Measurements from ENCODE around the gene UBA52. TPM values are rescaled to one million over a fixed set of nuclear protein-coding genes. Genes with fewer than 3 reads are reported as not detected.
"Not testable (repeated sequence)": the region's sequence is repeated elsewhere in the genome, so short reads cannot be mapped to it uniquely, and the experiment has no call there.

UBA52 gene
- 1,000 to 10,000 TPM; 1,684 to 1,700 TPM for total RNA-seq
- 1,487 TPM for polyA plus RNA-seq

GRCh38 chr19:18571564-18572344, at the start of gene UBA52:
TSS of gene UBA52 (plus strand) at chr19:18571857. CDS start at chr19:18573301, 1,444 bp downstream.
- peaks cover 19 to 33% (median 22%) of the 10 kb centered on the region in 3 donors for H3K4me1 Mint-ChIP-seq
- ChIA-PET POLR2A (interaction anchor here (0.7 to 2.2 kb wide), 15 partner anchors 15 to 348 kb away, joined by 3 to 43 read pairs (median 5); partner anchors contain the start of genes COPE, DDX49, ELL and KXD1), CTCF (interaction anchor here (0.7 to 4.4 kb wide), 18 partner anchors 9 to 348 kb away, joined by 3 to 41 read pairs (median 4); partner anchors contain the start of genes COPE, DDX49, ELL and FKBP8)

GRCh38 chr19:18522124-18522861, 49.4 kb upstream of the UBA52 start:
- POLR2A ChIA-PET, result interaction anchor here (0.6 to 3.5 kb wide), 9 partner anchors 14 to 310 kb away, joined by 3 to 38 read pairs (median 6); partner anchors contain the start of genes KXD1, REX1BD, UBA52 and UPF1
- no peaks in the 10 kb centered on the region for H3K9me3 Mint-ChIP-seq
- peaks cover 0 to 14% (median 0%) of the 10 kb centered on the region in 3 donors for H3K36me3 Mint-ChIP-seq
- Histone ChIP-seq H3K4me1 (ENCODE audit: insufficient read depth, low read length) (peaks cover 13% of the 10 kb centered on the region), H3K27ac (ENCODE audit: low read depth, low read length) (peak overlapping the region; percentile 92), H3K27me3 (ENCODE audit: insufficient read depth, low read length, poor library complexity, severe bottlenecking) (no peaks in the 10 kb centered on the region), H3K4me3 (ENCODE audit: low read length) (peak overlapping the region; percentile 4), H3K36me3 (ENCODE audit: insufficient read depth, low read length) (no peaks in the 10 kb centered on the region), H3K9me3 (ENCODE audit: low read length) (no peaks in the 10 kb centered on the region)
- peaks cover 0 to 2% of the 10 kb centered on the region in 2 donors for H3K27me3 Mint-ChIP-seq
- H3K27ac Mint-ChIP-seq, result peak overlapping the region; percentile 79 to 99 (median 96)
- peak overlapping the region; percentile 87 to 98 (median 94) for H3K4me3 Mint-ChIP-seq
- H3K4me1 Mint-ChIP-seq, result peaks cover 21 to 28% (median 25%) of the 10 kb centered on the region in 3 donors
- CTCF ChIA-PET, result interaction anchor here (0.9 to 6.6 kb wide), 12 partner anchors 14 to 397 kb away, joined by 3 to 81 read pairs (median 8); partner anchors contain the start of genes COPE, DDX49, FKBP8 and REX1BD
- peak; percentile 100 for DNase-seq

More at GRCh38 chr19:18571564-18572344, at the start of gene UBA52:
- H3K9me3 Mint-ChIP-seq, result no peaks in the 10 kb centered on the region
- Histone ChIP-seq H3K4me3 (ENCODE audit: low read length) (peak within 1 kb of the TSS; percentile 77), H3K4me1 (ENCODE audit: insufficient read depth, low read length) (peaks cover 22% of the 10 kb centered on the region), H3K36me3 (ENCODE audit: insufficient read depth, low read length) (peaks cover 51% of the 10 kb centered on the region), H3K9me3 (ENCODE audit: low read length) (no peaks in the 10 kb centered on the region), H3K27me3 (ENCODE audit: insufficient read depth, low read length, poor library complexity, severe bottlenecking) (no peaks in the 10 kb centered on the region), H3K27ac (ENCODE audit: low read depth, low read length) (peak within 1 kb of the TSS; percentile 96)
- H3K36me3 Mint-ChIP-seq, result peaks cover 0 to 83% (median 15%) of the 10 kb centered on the region in 3 donors
- DNase-seq, result peak; percentile 98 to 99 (median 99)
- peak within 1 kb of the TSS; percentile 92 to 98 (median 94) for H3K27ac Mint-ChIP-seq
- H3K4me3 Mint-ChIP-seq, result peak within 1 kb of the TSS; percentile 90 to 97 (median 93)
- no peaks in the 10 kb centered on the region for H3K27me3 Mint-ChIP-seq

DNA sequence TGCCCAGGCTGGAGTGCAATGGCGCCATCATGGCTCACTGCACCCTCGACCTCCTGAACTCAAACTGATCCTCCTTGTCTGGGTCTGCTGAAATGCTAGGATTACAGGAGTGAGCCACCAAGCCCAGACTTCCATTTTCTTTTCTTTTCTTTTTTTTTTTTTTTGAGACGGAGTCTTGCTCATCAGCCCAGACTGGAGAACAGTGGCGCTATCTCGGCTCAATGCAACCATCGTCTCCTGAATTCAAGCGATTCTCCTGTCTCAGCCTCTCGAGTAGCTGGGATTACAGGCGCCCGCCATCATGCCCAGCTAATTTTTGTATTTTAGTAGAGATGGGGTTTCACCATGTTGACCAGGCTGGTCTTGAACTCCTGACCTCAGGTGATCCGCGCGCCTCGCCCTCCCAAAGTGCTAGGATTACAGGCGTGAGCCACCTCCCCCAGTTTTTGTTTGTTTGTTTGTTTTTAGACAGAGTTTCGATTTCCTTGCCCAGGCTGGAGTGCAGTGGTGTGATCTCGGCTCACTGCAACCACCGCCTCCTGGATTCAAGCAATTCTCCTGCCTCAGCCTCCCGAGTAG, 48.7 kb upstream of the UBA52 start:
- H3K4me3 ChIP-seq (ENCODE audit: low read length), result peak overlapping the region; percentile 4
- H3K36me3 ChIP-seq (ENCODE audit: insufficient read depth, low read length); H3K9me3 ChIP-seq (ENCODE audit: low read length); H3K27me3 Mint-ChIP-seq; H3K9me3 Mint-ChIP-seq; H3K27me3 ChIP-seq (ENCODE audit: insufficient read depth, low read length, poor library complexity, severe bottlenecking); DNase-seq: not testable (repeated sequence)
- Mint-ChIP-seq H3K4me1 (peaks cover 19 to 26% (median 20%) of the 10 kb centered on the region in 3 donors), H3K36me3 (peaks cover 0 to 14% (median 0%) of the 10 kb centered on the region in 3 donors), H3K4me3 (peak overlapping the region in 5 of 7 donors; percentile 91 to 98 (median 95)), H3K27ac (peak overlapping the region in 7 of 8 donors; percentile 79 to 99 (median 96))
- H3K4me1 ChIP-seq (ENCODE audit: insufficient read depth, low read length), result peaks cover 13% of the 10 kb centered on the region
- CTCF ChIA-PET, result interaction anchor here (0.9 to 6.6 kb wide), 9 partner anchors 21 to 71 kb away, joined by 3 to 71 read pairs (median 5); partner anchors contain the start of genes FKBP8, REX1BD and UBA52
- POLR2A ChIA-PET, result interaction anchor here (0.7 to 2.6 kb wide), 6 partner anchors 16 to 309 kb away, joined by 3 to 17 read pairs (median 6); partner anchors contain the start of genes KXD1, REX1BD, UBA52 and UPF1
- peak overlapping the region; percentile 78 for H3K27ac ChIP-seq (ENCODE audit: low read depth, low read length)

DNA sequence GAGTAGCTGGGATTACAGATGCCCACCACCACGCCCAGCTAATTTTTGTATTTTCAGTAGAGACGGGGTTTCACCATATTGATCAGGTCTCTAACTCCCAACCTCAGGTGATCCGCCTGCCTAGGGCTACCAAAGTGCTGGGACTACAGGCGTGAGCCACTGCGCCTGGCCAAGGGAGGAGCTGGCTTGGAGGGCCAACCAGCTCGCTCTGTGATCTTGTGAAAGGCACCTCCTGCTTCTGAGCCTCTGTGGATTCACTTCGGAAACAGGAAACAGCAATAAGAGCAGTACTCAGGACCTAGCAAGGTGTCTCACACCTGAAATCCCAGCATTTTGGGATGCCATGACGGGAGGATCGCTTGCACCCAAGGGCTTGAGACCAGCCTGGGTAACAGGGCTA, 47.8 kb upstream of the UBA52 start:
- Histone ChIP-seq H3K27ac (ENCODE audit: low read depth, low read length) (no peak overlapping the region), H3K4me1 (ENCODE audit: insufficient read depth, low read length) (peaks cover 13% of the 10 kb centered on the region), H3K27me3 (ENCODE audit: insufficient read depth, low read length, poor library complexity, severe bottlenecking) (no peaks in the 10 kb centered on the region), H3K36me3 (ENCODE audit: insufficient read depth, low read length) (no peaks in the 10 kb centered on the region), H3K4me3 (ENCODE audit: low read length) (no peak overlapping the region), H3K9me3 (ENCODE audit: low read length) (no peaks in the 10 kb centered on the region)
- H3K36me3 Mint-ChIP-seq, result peaks cover 0 to 14% (median 0%) of the 10 kb centered on the region in 3 donors
- no peak for DNase-seq
- no peaks in the 10 kb centered on the region for H3K9me3 Mint-ChIP-seq
- CTCF ChIA-PET, result interaction anchor here (0.9 to 6.6 kb wide), 3 partner anchors 48 to 70 kb away, joined by 3 to 41 read pairs (median 3); partner anchors contain the start of genes REX1BD and UBA52
- H3K4me3 Mint-ChIP-seq, result no peak overlapping the region
- POLR2A ChIA-PET, result interaction anchor here (0.6 kb wide), 1 partner anchor 1215 kb away, joined by 4 read pairs; the partner anchor contains the start of gene DDA1
- peaks cover 17 to 19% (median 17%) of the 10 kb centered on the region in 3 donors for H3K4me1 Mint-ChIP-seq
- H3K27ac Mint-ChIP-seq, result peak overlapping the region in 1 of 8 donors; percentile 36
- peaks cover 0 to 2% of the 10 kb centered on the region in 2 donors for H3K27me3 Mint-ChIP-seq

DNA sequence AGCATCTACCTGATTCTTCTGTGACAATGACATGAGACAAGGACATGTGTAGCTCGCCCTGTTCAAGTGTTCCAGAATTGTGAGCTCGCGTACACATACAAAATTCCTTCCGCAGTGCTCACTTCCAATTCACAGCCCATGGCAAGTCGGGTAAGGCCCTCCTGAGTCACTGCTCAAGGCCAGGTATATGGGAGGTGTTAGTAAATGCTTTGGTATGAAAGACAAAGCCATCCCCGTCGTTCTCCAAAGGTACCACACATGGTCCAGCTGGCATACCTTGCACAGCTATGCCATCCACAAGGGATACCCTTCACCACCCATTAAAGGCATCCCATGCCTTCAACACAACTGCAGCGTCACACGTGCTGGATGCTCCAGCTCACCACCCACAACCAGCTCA, 45.3 kb upstream of the UBA52 start:
- H3K4me1 Mint-ChIP-seq, result peaks cover 3 to 6% (median 5%) of the 10 kb centered on the region in 3 donors
- no peak overlapping the region for H3K27ac Mint-ChIP-seq
- no peak overlapping the region for H3K27ac ChIP-seq (ENCODE audit: low read depth, low read length)
- H3K36me3 ChIP-seq (ENCODE audit: insufficient read depth, low read length), result no peaks in the 10 kb centered on the region
- H3K27me3 Mint-ChIP-seq, result no peaks in the 10 kb centered on the region
- CTCF ChIA-PET, result interaction anchor here (0.8 to 1.2 kb wide), 4 partner anchors 8 to 75 kb away, joined by 3 to 4 read pairs (median 4); partner anchors contain the start of gene REX1BD
- no peak overlapping the region for H3K4me3 ChIP-seq (ENCODE audit: low read length)
- POLR2A ChIA-PET, result interaction anchor here (0.6 kb wide), 1 partner anchor 19 kb away, joined by 3 read pairs; no protein-coding TSS in a partner anchor
- peaks cover 5% of the 10 kb centered on the region for H3K4me1 ChIP-seq (ENCODE audit: insufficient read depth, low read length)
- no peaks in the 10 kb centered on the region for H3K9me3 ChIP-seq (ENCODE audit: low read length)
- H3K9me3 Mint-ChIP-seq, result no peaks in the 10 kb centered on the region
- DNase-seq, result no peak
- peaks cover 0 to 7% (median 0%) of the 10 kb centered on the region in 3 donors for H3K36me3 Mint-ChIP-seq
- H3K27me3 ChIP-seq (ENCODE audit: insufficient read depth, low read length, poor library complexity, severe bottlenecking), result no peaks in the 10 kb centered on the region
- no peak overlapping the region for H3K4me3 Mint-ChIP-seq

DNA sequence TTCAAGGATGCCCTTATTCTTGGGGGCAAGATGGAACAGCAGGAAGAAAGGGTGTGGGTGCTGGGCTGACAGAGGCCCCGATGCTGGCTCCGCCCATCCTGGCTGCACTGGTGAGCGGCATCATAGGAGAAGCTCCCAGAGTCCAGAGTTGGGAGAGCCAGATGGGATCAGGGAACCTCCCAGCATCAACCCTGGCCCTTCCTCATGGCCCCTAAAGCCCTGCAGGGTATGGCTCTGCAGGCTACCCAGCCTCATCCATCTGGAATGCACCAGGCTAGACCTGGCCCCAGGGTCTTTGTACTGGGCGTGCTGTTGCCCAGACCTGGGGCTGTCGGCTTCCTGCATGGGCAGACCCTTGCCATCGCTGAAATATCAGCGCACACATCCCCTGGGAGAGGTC, 41.9 kb upstream of the UBA52 start:
- no peak overlapping the region for H3K4me3 Mint-ChIP-seq
- no peaks in the 10 kb centered on the region for H3K27me3 Mint-ChIP-seq
- no peaks in the 10 kb centered on the region for H3K4me1 ChIP-seq (ENCODE audit: insufficient read depth, low read length)
- no peaks in the 10 kb centered on the region for H3K4me1 Mint-ChIP-seq
- POLR2A ChIA-PET, result no interaction called here
- no peak for DNase-seq
- H3K36me3 ChIP-seq (ENCODE audit: insufficient read depth, low read length), result peaks cover 4% of the 10 kb centered on the region
- H3K36me3 Mint-ChIP-seq, result peaks cover 0 to 25% (median 0%) of the 10 kb centered on the region in 3 donors
- H3K27ac ChIP-seq (ENCODE audit: low read depth, low read length), result no peak overlapping the region
- CTCF ChIA-PET, result interaction anchor here (1.0 kb wide), 1 partner anchor 10 kb away, joined by 4 read pairs; no protein-coding TSS in a partner anchor
- H3K27me3 ChIP-seq (ENCODE audit: insufficient read depth, low read length, poor library complexity, severe bottlenecking), result no peaks in the 10 kb centered on the region
- H3K27ac Mint-ChIP-seq, result no peak overlapping the region
- H3K9me3 Mint-ChIP-seq, result no peaks in the 10 kb centered on the region
- H3K4me3 ChIP-seq (ENCODE audit: low read length), result no peak overlapping the region
- no peaks in the 10 kb centered on the region for H3K9me3 ChIP-seq (ENCODE audit: low read length)

- ChIA-PET CTCF (interaction anchor here (1.1 kb wide), 1 partner anchor 57 kb away, joined by 3 read pairs; the partner anchor contains the start of gene REX1BD), POLR2A (no interaction called here)
- no peaks in the 10 kb centered on the region for H3K9me3 ChIP-seq (ENCODE audit: low read length)
- H3K4me1 ChIP-seq (ENCODE audit: insufficient read depth, low read length), result no peaks in the 10 kb centered on the region
- peaks cover 0 to 1% (median 0%) of the 10 kb centered on the region in 3 donors for H3K4me1 Mint-ChIP-seq
- no peak overlapping the region for H3K4me3 ChIP-seq (ENCODE audit: low read length)
- H3K36me3 ChIP-seq (ENCODE audit: insufficient read depth, low read length), result peaks cover 4% of the 10 kb centered on the region
- no peak overlapping the region for H3K4me3 Mint-ChIP-seq
- no peaks in the 10 kb centered on the region for H3K27me3 Mint-ChIP-seq
- no peaks in the 10 kb centered on the region for H3K27me3 ChIP-seq (ENCODE audit: insufficient read depth, low read length, poor library complexity, severe bottlenecking)
- H3K36me3 Mint-ChIP-seq, result peaks cover under 1 to 38% (median 4%) of the 10 kb centered on the region in 3 donors
- DNase-seq, result no peak
- H3K9me3 Mint-ChIP-seq, result no peaks in the 10 kb centered on the region
- peak overlapping the region in 1 of 8 donors; percentile 32 for H3K27ac Mint-ChIP-seq
- H3K27ac ChIP-seq (ENCODE audit: low read depth, low read length), result no peak overlapping the region
Observed at GRCh38 chr19:18531485-18531884, 40.2 kb upstream of the UBA52 start.

All from CD8-positive, alpha-beta memory T cell (primary cell).